HG02798 (cell line): Measurements from ENCODE around the gene COCH.

Experiments
- ATAC-seq: cut with Tn5 transposase; IDR thresholded peaks from one replicate; pipeline ENCODE4 v1.9.1; 2021; ENCODE audit warnings: mild to moderate bottlenecking; ENCODE audit not compliant: unreplicated experiment, poor library complexity

Gene COCH

DNA sequence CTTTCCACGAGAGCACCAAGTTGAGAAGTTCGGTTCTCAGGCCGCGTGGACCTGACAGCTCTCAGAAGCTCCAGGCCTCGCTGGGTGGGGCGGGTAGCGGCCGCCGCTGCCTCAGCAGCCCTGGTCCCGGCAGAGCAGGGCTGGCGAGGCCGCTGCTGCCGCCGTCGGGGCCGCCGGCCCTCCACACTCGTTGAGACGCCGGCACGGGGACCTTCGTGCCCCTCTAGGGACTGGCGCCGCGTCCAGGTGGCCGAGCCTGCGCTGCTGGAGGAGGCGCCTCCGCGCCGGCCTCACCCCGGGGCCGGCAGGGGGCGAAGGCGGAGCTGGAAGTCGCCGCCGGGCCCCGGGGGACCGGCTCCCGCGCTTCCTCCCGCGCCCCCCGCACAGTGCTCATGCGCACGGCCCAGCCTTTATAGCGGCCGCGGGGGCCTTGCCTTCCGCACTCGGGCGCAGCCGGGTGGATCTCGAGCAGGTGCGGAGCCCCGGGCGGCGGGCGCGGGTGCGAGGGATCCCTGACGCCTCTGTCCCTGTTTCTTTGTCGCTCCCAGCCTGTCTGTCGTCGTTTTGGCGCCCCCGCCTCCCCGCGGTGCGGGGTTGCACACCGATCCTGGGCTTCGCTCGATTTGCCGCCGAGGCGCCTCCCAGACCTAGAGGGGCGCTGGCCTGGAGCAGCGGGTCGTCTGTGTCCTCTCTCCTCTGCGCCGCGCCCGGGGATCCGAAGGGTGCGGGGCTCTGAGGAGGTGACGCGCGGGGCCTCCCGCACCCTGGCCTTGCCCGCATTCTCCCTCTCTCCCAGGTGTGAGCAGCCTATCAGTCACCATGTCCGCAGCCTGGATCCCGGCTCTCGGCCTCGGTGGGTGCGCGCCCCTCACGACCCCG, at the start of gene COCH:
COCH (plus strand) TSS at position 440 of the 879 bp plus-strand sequence; CDS start at position 820, 380 bp downstream.
- ATAC-seq: peak; percentile 85

DNA sequence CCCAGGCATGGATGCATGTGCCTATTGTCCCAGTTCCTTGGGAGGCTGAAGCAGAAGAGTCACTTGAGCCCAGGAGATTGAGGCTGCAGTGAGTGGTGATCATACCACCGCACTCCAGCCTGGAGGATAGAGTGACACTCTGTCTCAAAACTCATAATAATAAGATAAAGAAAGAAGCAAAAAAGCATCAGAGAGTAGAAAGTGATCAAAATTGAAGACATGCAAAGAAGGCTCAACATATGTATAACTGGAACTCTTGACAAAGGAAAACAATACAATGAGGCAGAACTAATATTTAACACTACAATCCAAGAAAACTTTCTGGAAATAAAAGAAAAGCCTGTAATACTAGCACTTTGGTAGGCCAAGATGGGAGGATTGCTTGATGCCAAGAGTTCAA, 48.3 kb upstream of the COCH start:
- no peak for ATAC-seq

DNA sequence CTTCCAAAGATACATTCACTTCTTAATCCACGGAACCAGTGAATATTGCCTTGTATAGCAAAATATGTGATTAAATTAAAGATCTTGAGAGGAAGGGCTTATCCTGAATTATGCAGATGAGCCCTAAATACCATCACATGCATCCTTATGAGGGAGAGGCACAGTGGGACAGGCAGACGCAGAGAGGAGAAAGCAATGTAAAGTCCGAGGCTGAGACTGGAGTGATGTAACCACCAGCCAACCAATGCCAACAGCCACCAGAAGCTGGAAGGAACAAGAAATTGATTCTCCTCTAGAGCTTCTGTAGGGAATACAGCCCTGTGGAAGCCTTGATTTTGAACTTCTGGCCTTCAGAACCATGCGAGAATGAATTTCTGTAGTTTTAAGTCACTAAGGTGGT, 44.5 kb upstream of the COCH start:
- no peak for ATAC-seq

- no peak for ATAC-seq
These were observed 40.0 kb upstream of the COCH start for GRCh38 chr14:30834353-30834752.

DNA sequence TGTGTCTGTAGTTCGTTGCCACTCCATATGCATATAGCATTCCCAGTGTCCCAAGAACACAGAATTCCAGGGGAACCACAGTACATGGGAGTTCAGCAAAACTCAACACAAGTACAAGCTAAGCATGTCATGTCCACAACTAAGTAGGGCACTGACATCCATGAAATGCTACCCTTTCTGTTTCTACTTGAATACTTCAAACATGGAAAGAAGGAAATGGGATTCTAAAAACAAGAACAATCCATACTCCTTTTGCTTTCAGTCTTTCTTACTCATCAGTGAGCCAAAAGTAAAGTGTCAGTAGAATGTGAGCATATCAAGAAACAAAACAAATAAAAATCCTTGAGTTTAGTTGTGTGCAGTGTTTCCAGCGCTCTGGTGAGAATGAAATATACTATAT, 36.0 kb upstream of the COCH start:
- no peak for ATAC-seq

DNA sequence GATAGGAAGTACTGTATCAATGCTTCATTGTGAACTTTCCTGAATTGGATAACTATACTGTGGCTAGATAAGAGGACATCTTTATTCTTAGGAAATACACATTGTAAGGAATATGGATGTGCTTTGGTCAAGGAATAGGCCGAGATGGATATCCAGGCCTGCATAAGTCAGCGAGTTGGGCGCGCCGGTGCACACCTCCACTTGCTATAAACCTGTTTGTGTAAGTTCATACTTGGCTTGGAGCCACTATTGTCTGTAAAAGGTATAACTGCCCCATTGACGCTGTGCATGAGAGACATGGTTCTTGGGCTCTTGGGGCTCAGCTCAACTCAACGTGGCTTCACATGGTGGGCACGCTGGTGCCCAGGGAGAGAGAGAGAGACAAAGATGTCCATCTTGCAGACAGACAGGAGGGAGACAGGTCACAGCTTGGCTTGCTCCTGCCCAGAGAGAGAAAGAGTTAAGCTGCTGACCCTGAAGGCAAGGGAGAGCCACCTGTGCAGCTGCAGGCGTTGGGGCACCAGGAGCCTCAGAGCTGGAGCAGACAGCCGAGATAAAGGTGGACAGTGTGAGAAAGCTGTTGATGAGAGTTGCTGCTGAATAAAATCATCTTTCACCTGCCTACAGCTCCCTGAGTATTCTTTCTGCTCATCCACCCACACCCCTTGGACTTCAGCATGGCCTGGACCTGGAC, 34.1 kb upstream of the COCH start:
- ATAC-seq: no peak

DNA sequence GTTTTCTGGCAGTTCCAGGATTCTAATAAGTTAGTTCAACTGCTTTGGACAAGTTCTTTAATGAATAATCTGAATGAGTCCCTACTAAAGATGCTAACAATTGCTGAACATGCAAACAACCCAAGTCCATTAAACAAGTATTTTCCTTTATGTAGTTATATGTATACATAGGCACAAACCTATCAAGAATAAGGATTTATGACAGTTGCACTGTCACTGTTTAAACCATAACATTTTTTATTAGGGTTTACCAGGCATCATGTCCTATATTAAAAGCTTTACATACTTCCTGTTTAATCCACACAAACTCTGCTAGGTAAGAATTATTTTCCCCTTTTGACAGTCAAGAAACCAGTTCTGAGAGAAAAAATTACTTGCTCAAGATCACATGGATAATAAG, 31.9 kb upstream of the COCH start:
- no peak for ATAC-seq

- no peak for ATAC-seq
These were observed 25.7 kb upstream of the COCH start for GRCh38 chr14:30848449-30849240.

DNA sequence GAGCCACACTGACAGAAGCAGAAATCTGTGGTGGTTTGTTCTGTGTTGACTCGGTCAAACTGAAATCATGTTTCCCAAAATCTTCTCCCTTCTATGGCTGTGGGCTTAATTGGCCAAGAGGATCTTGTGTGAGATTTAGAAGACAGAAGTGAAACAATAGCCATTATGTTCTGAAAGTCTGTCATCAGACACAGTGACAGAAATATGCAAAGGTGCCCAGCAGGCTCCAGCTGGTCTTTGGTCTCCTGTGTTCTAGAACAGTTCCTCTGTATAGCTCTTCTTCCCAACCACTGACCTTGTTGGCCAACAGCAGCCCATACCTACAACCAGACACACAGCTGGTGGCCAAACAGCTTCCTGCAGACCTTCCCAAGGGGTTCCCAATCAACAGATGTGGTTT, 25.0 kb upstream of the COCH start:
- ATAC-seq: peak; percentile 94

GRCh38 chr14:30849983-30850382, 24.4 kb upstream of the COCH start:
- no peak for ATAC-seq

GRCh38 chr14:30853946-30854345, 20.4 kb upstream of the COCH start:
- ATAC-seq: no peak

DNA sequence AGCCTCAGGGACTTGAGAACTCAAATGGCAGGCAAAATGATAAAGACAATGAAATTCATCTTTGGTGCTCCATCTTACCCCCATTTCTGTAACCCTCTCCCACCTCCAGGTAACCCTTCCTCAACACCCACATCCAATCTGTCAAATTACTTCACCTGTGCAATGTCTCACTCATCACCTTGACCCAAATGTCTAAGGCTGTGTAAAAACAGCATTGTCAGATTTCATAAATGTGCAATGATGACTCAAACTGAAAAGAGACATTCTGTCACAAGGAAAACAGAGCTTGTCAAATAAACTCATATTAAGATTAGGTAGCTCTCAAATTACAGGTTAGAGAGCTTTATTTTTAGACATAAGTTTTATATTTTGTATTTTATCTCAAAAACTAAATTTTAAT, 19.9 kb upstream of the COCH start:
- ATAC-seq: peak; percentile 38

DNA sequence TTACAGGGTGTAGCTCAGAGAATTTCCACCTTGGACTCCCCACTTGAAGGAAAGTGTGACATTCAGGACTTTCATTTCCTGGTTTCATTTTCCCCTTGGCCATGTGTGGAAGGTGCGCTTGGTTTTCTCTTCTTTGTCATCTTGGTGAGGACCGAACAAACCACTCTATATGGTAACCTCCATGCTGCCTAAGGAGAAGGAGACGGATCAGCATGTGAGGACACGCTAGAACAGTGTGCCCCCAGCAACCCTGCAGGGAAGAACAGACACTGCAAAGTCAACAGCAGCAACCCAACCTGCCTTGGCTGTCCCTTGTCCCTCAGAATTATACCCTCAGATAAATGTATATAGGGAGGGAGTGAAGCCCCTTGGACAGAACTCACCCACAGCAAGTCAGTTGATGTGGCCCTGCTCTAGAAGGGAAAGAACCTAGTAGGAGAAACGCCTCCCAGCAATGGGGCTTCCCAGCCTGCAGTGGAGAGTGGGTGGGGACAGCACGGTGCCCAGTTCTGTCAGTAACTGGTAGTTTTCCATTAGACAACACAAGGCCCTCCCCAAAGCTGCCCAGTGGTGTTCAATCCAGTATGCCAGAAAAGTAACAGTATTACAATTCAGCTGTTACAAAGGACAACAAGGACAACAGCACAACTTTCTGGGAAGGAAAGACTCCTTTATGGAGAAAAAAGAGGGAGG, 18.9 kb upstream of the COCH start:
- ATAC-seq: peak; percentile 69

- ATAC-seq: no peak
These were observed 13.2 kb upstream of the COCH start for GRCh38 chr14:30861200-30861599.

GRCh38 chr14:30864934-30865333, 9.4 kb upstream of the COCH start:
- ATAC-seq: no peak

GRCh38 chr14:30868736-30869135, 5.6 kb upstream of the COCH start:
- no peak for ATAC-seq

- ATAC-seq: no peak
These were observed 4.7 kb upstream of the COCH start for GRCh38 chr14:30869551-30870155.

GRCh38 chr14:30872602-30873001, 1.8 kb upstream of the COCH start:
- no peak for ATAC-seq

GRCh38 chr14:30873308-30874119, 845 bp upstream of the COCH start:
- no peak for ATAC-seq
